Glutamatergic neuron (in vitro differentiated cells): ENCODE measurements around the gene PEX11B. TPM values are rescaled to one million over a fixed set of nuclear protein-coding genes. Genes with fewer than 3 reads are reported as not detected.

ENCODE experiments used
- DNase-seq: peaks from one replicate; pipeline ENCODE4 v3.0.0; 2022
- H3K27ac Mint-ChIP-seq: one replicate; pipeline ENCODE4 v1.8.0; 2020; ENCODE audit warnings: mild to moderate bottlenecking, mixed read lengths, inconsistent platforms; ENCODE audit not compliant: unreplicated experiment
- H3K27me3 Mint-ChIP-seq: one replicate; pipeline ENCODE4 v1.8.0; 2020; ENCODE audit warnings: mild to moderate bottlenecking, moderate library complexity, mixed read lengths, inconsistent platforms; ENCODE audit not compliant: unreplicated experiment
- H3K36me3 Mint-ChIP-seq: one replicate; pipeline ENCODE4 v1.8.0; 2020; ENCODE audit warnings: mild to moderate bottlenecking, mixed read lengths, inconsistent platforms; ENCODE audit not compliant: unreplicated experiment
- H3K4me1 Mint-ChIP-seq: one replicate; pipeline ENCODE4 v1.8.0; 2020; ENCODE audit warnings: mild to moderate bottlenecking, low read depth, mixed read lengths, inconsistent platforms; ENCODE audit not compliant: unreplicated experiment
- H3K4me3 Mint-ChIP-seq: one replicate; pipeline ENCODE4 v1.8.0; 2020; ENCODE audit warnings: mild to moderate bottlenecking, mixed read lengths, inconsistent platforms; ENCODE audit not compliant: unreplicated experiment
- H3K9me3 Mint-ChIP-seq: one replicate; pipeline ENCODE4 v1.8.0; 2020; ENCODE audit warnings: mild to moderate bottlenecking, moderate library complexity, mixed read lengths, inconsistent platforms; ENCODE audit not compliant: unreplicated experiment
- CTCF ChIP-seq: fragments of 200-600 bp; sonication (generic); IDR thresholded peaks from one replicate; pipeline ENCODE4 v1.5.0; 2021; ENCODE audit not compliant: partially characterized antibody, unreplicated experiment
- total RNA-seq: library from RNA; stranded (reverse); fragmentation: NEBNext Ultra II Directional; extraction: Animal tissue kit (Norgen Biotek cat#: 25700); gene quantifications from one replicate; pipeline ENCODE4 v1.2.1, GENCODE V29; 2021; ENCODE audit not compliant: unreplicated experiment

Gene PEX11B
- total RNA-seq, 1 donor from 2014 or later, result 24.7 TPM

- no peak for DNase-seq
- Mint-ChIP-seq H3K27ac (no peak overlapping the region), H3K4me1 (no peaks in the 10 kb centered on the region), H3K9me3 (peaks cover 3% of the 10 kb centered on the region), H3K27me3 (no peaks in the 10 kb centered on the region), H3K36me3 (no peaks in the 10 kb centered on the region), H3K4me3 (no peak overlapping the region)
- TF ChIP-seq CTCF, result no peak
Observed at GRCh38 chr1:145912128-145912641, 6.3 kb downstream of the PEX11B start.

GRCh38 chr1:145908653-145909052, 9.9 kb downstream of the PEX11B start:
- H3K9me3 Mint-ChIP-seq, result no peaks in the 10 kb centered on the region

GRCh38 chr1:145906954-145907753, 11.4 kb downstream of the PEX11B start:
- TF ChIP-seq CTCF, result no peak
- no peak overlapping the region for H3K4me3 Mint-ChIP-seq
- no peaks in the 10 kb centered on the region for H3K4me1 Mint-ChIP-seq
- peaks cover 3% of the 10 kb centered on the region for H3K27me3 Mint-ChIP-seq
- no peaks in the 10 kb centered on the region for H3K9me3 Mint-ChIP-seq
- H3K27ac Mint-ChIP-seq, result no peak overlapping the region
- no peak for DNase-seq
- no peaks in the 10 kb centered on the region for H3K36me3 Mint-ChIP-seq

More at GRCh38 chr1:145908653-145909052, 9.9 kb downstream of the PEX11B start:
- no peak for DNase-seq
- H3K4me3 Mint-ChIP-seq, result no peak overlapping the region
- no peaks in the 10 kb centered on the region for H3K36me3 Mint-ChIP-seq
- H3K27ac Mint-ChIP-seq, result no peak overlapping the region
- no peak for TF ChIP-seq CTCF
- H3K27me3 Mint-ChIP-seq, result no peaks in the 10 kb centered on the region
- H3K4me1 Mint-ChIP-seq, result no peaks in the 10 kb centered on the region

GRCh38 chr1:145901312-145902021, 17.1 kb downstream of the PEX11B start:
- TF ChIP-seq CTCF, result no peak
- peaks cover 6% of the 10 kb centered on the region for H3K27me3 Mint-ChIP-seq
- no peak for DNase-seq
- H3K4me3 Mint-ChIP-seq, result no peak overlapping the region
- H3K9me3 Mint-ChIP-seq, result no peaks in the 10 kb centered on the region
- no peaks in the 10 kb centered on the region for H3K36me3 Mint-ChIP-seq
- no peaks in the 10 kb centered on the region for H3K4me1 Mint-ChIP-seq
- H3K27ac Mint-ChIP-seq, result no peak overlapping the region

GRCh38 chr1:145898756-145899155, 19.8 kb downstream of the PEX11B start:
- Mint-ChIP-seq H3K9me3 (no peaks in the 10 kb centered on the region), H3K4me1 (no peaks in the 10 kb centered on the region), H3K27me3 (peaks cover 7% of the 10 kb centered on the region), H3K4me3 (no peak overlapping the region), H3K36me3 (no peaks in the 10 kb centered on the region), H3K27ac (no peak overlapping the region)
- DNase-seq, result no peak
- no peak for TF ChIP-seq CTCF
